Measurements from ENCODE around the gene NUDT6.

GRCh38 chr4:122882857-122883735 lies 39.3 kb downstream of the NUDT6 start:
- no peak for TF ChIP-seq CTCF (IDR thresholded peaks at IDR 0.05; ENCODE audit: low read length)
- no peak for TF ChIP-seq EZH2 (IDR thresholded peaks at IDR 0.05; ENCODE audit: borderline replicate concordance, low read length)
